Measurements from ENCODE around the gene GNAI3. TPM values are rescaled to one million over a fixed set of nuclear protein-coding genes. Genes with fewer than 3 reads are reported as not detected.

Gene GNAI3
- total and polyA plus RNA-seq, 10 of the 15 experiments (the other 5 are each of a cell fraction or from before 2014, with no cell fraction given), result 5.9 to 13.8 (median 8.0) TPM

GRCh38 chr1:109654519-109654918 lies 106.1 kb downstream of the GNAI3 start:
- TF ChIP-seq DPF2 (IDR thresholded peaks at IDR 0.05), result no peak
- TF ChIP-seq YY1 (IDR thresholded peaks at IDR 0.05; ENCODE audit: low read depth, low read length), result no peak
- no peak for TF ChIP-seq ZZZ3 (IDR thresholded peaks at IDR 0.05; ENCODE audit: control insufficient read depth, insufficient read length, low read depth)
- TF ChIP-seq BCLAF1 (IDR thresholded peaks at IDR 0.05), result no peak
- no peak for TF ChIP-seq HDAC2 (IDR thresholded peaks at IDR 0.05)
- TF ChIP-seq ZNF24 (IDR thresholded peaks at IDR 0.05), result no peak
- intact Hi-C loops (cut with micrococcal nuclease; ENCODE audit: unreplicated experiment), result no loop called here
- Histone ChIP-seq H3K27me3 (replicated peaks in 1 of 2; ENCODE audit: control insufficient read depth in 2 of 2, insufficient read depth in 2 of 2, low read length in 1 of 2) (no peaks in the 10 kb centered on the region), H3K9ac (ENCODE audit: control insufficient read depth, insufficient read depth, low read length) (no peak overlapping the region), H3K27ac (ENCODE audit: control insufficient read depth, insufficient read depth) (no peak overlapping the region), H3K4me2 (ENCODE audit: control insufficient read depth, insufficient read depth) (no peak overlapping the region), H2AFZ (ENCODE audit: control insufficient read depth, low read depth, low read length) (no peak overlapping the region), H3K9me3 (replicated peaks; ENCODE audit: control insufficient read depth, insufficient read depth, low read length) (no peaks in the 10 kb centered on the region), H4K20me1 (ENCODE audit: control insufficient read depth, insufficient read depth) (no peaks in the 10 kb centered on the region), H3K4me3 (no peak overlapping the region), H3K79me2 (ENCODE audit: control insufficient read depth, insufficient read depth, low read length) (no peaks in the 10 kb centered on the region; the same call in 1 of the 2 replicates), H3K36me3 (ENCODE audit: control insufficient read depth in 2 of 2, insufficient read depth in 2 of 2, low read length in 1 of 2) (no peaks in the 10 kb centered on the region; a peak in 1 of 4 replicates), H3K4me1 (ENCODE audit: control insufficient read depth, insufficient read depth, low read length) (0 out of 2 replicates have a peak, but pooled peaks cover 4% of the 10 kb centered on the region)
- CTCF ChIA-PET, result interaction anchor here (1.6 to 10.8 kb wide), 4 partner anchors 15 to 330 kb away, joined by 6 to 299 read pairs (median 10); partner anchors contain the start of genes AHCYL1 and GSTM1
- ATAC-seq (no peak), DNase-seq (ENCODE audit: low read depth, low spot score) (no peak), FAIRE-seq (no peak)
- SMC1A ChIA-PET (ENCODE audit: uncharacterized antibody, unreplicated experiment), result interaction anchor here (1.1 kb wide), 1 partner anchor 11 kb away, joined by 3 read pairs; no protein-coding TSS in a partner anchor
- BruUV-seq (replicated peaks), result no TSS peak
- in situ Hi-C loops (cut with MboI), result no loop called here
- RAD21 ChIA-PET (ENCODE audit: unreplicated experiment), result interaction anchor here (1.6 kb wide), 1 partner anchor 108 kb away, joined by 4 read pairs; no protein-coding TSS in a partner anchor
- POLR2A ChIA-PET, result interaction anchor here (0.7 to 1.1 kb wide), 2 partner anchors 14 to 84 kb away, joined by 8 to 13 read pairs; no protein-coding TSS in a partner anchor
- WGBS (ENCODE audit: insufficient coverage, insufficient replicate concordance, low lambda C conversion rate, missing lambda C conversion rate), result 85% methylated on average over 12 of the region's 12 CpGs
